Measurements from ENCODE around the gene TNKS2. TPM values are rescaled to one million over a fixed set of nuclear protein-coding genes. Genes with fewer than 3 reads are reported as not detected.
"Not testable (repeated sequence)": the region's sequence is repeated elsewhere in the genome, so short reads cannot be mapped to it uniquely, and the experiment has no call there.

The TNKS2 gene
- 8.8 and 13.5 TPM in 2 replicates for polyA plus RNA-seq (2014; cell fraction: cytosol; rRNA removed)
- 18.7 and 38.2 TPM in 2 replicates for polyA plus RNA-seq (2014; cell fraction: nucleus; rRNA removed)

GRCh38 chr10:91797874-91798648 is at the start of gene TNKS2:
TNKS2 (plus strand) TSS chr10:91798426; CDS start chr10:91798691, 265 bp downstream.
- DNase-seq (ENCODE audit: low spot score) = peak; percentile 95

GRCh38 chr10:91749592-91749991 is 48.6 kb upstream of the TNKS2 start:
- not testable (repeated sequence) for DNase-seq (ENCODE audit: low spot score)

DNA sequence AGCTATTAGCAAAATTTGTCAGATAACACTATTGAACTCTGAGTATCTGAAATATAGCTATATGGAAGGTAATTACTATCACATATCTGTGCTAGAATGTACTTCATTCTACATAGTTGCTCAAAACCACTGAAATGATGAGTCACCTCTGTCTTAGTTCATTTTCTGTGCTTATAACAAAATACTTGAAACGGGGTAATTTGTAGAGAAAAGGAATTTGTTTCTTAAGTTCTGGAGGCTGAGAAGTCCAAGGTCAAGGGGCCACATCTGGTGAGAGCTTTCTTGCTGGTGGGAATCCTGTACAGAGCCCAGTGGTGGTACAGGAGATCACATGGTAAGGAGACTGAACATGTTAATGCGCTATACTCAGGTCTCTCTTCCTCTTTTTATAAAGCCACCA is 41.9 kb upstream of the TNKS2 start:
- no peak for DNase-seq (ENCODE audit: low spot score)

DNA sequence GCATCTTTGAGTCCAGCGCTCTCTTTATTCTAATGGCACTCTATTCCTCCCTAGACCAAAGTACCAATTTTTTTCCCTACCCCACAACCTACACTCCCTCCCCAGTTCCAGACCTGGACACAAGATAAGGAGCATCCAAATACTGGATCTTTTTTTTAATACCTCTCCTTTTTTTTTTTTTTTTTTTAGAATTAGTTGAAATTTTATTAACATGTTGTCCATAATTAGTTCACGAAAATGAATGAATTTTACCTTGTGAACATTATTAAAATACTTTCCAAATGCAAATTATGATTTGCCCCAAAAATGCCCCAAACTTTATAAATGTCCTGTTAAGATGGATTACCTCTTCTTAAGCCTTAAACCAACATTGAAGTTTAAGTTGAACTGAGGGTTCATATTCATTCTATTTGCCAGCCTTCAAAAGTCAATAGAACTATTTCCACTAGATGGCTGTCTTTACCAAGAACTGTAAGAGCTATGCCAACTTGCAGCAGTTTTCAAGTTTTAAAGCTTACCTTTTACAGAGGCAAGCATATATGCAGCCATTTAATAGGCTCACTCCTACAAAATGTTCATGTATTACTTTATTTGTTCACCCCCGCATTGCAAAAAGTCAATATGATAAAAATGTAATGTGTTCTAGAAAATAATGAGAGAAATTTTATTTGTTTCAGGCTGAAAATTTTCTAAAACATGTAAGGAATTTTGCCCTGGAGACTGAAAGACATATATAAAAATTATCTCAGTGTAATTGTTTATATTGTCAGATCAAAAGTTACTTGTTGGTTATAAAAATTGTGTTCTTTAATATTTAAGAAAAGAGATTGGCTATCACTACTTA is 39.7 kb upstream of the TNKS2 start:
- DNase-seq (ENCODE audit: low spot score) = peak; percentile 47

GRCh38 chr10:91759581-91759986 is 38.6 kb upstream of the TNKS2 start:
- no peak for DNase-seq (ENCODE audit: low spot score)

DNA sequence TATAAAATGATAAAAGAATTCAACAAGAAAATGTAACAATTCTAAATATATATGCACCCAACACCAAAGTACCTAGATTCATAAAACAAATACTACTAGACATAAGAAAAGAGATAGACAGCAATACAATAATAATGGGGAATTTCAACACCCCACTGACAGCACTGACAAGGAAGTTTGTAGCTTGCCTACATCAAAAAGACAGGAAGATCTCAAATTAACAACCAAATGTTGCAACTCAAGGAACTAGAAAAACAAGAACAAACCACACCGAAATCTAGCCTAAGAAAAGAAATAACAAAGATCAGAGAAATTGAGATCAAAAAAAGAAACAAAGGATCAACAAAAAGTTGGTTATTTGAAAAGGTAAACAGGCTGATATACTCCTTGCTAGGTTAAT is 36.5 kb upstream of the TNKS2 start:
- no peak for DNase-seq (ENCODE audit: low spot score)

DNA sequence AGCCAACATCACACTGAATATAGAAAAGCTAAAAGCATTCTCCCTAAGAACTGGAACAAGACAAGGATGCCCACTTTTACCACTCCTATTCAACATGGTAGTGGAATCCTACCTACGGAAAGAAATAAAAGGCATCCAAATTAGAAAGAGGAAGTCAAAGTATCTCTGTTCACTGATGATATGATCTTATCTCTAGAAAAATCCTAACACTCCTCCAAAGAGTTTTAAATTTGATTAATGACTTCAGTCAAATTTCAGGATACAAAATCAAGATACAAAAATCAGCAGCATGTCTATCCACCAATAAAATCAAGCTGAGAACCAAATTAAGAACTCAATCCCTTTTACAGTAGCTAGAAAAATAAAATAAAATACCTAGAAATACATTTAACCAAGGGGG is 35.3 kb upstream of the TNKS2 start:
- no peak for DNase-seq (ENCODE audit: low spot score)

GRCh38 chr10:91766676-91767075 is 31.6 kb upstream of the TNKS2 start:
- DNase-seq (ENCODE audit: low spot score) = no peak

GRCh38 chr10:91768123-91768522 is 30.1 kb upstream of the TNKS2 start:
- no peak for DNase-seq (ENCODE audit: low spot score)

GRCh38 chr10:91771907-91772306 is 26.3 kb upstream of the TNKS2 start:
- no peak for DNase-seq (ENCODE audit: low spot score)

DNA sequence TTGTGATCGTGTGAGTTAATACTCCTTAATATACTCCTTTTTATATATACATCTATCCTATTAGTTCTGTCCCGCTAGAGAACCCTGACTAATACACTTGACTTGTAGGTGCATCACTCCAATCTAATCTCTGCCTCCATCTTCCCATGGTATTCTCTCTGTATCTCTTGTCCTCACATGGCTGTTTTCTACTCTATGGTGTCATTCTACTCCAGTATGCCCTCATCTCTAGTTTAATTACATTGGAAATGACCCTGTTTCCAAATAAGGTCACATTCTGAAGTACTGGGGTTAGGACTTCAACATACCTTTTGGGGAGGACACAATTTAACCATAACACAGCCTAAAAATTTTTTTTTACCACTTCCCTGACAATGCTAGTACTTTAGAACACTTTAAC is 25.8 kb upstream of the TNKS2 start:
- no peak for DNase-seq (ENCODE audit: low spot score)

- DNase-seq (ENCODE audit: low spot score) = no peak
These were observed 25.4 kb upstream of the TNKS2 start for GRCh38 chr10:91772869-91773268.

DNA sequence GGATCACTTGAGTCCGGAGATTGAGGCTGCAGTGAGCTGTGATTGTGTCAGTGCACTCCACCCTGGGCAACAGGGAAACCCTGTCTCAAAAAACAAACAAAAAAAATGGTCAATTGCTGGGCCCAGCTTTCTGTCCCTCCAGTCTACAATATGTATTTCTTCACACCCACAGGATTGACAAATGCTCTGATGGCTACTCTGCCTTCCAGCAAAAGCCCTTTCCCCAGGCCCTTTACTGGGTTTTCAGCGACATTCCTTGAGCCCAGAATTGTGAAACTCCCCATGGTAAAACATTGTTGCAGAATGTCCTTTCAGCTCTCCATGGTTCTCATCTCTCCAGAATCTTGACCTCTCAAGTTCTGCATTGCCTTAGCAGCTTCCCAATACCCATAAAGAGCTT is 23.7 kb upstream of the TNKS2 start:
- no peak for DNase-seq (ENCODE audit: low spot score)

DNA sequence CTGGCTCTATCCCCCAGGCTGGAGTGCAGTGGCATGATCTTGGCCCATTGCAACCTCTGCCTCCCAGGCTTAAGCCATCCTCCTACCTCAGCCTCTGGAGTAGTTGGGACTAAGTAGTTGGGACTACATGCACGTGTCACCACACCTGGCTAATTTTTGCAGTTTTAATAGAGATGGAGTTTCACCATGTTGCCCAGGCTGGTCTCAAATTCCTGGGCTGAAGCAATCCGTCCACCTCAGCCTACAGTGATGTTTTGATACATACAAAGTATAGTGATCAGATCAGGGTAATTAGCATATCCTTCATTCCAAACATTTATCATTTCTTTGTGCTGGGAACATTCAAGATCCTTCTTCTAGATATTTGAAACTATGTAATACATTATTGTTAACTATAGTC is 22.5 kb upstream of the TNKS2 start:
- no peak for DNase-seq (ENCODE audit: low spot score)

DNA sequence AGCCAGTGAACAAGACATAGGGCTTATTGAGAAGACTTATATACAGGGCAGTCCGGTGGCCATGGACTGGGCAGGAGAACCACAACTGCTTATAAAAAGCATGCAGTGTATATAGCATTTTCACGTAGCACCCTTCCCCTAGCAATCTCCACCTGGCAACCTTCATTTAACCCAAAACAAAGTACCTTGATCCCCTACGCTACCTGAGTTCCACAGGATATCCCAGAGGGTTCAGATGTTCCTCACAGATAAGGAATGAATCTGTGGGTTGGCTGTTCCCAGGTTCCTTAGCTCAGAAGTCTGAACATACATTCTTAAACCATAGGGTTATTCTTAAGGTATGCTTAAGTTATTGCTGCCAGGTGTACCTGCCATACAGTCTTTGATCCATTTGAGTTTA is 22.0 kb upstream of the TNKS2 start:
- no peak for DNase-seq (ENCODE audit: low spot score)

DNA sequence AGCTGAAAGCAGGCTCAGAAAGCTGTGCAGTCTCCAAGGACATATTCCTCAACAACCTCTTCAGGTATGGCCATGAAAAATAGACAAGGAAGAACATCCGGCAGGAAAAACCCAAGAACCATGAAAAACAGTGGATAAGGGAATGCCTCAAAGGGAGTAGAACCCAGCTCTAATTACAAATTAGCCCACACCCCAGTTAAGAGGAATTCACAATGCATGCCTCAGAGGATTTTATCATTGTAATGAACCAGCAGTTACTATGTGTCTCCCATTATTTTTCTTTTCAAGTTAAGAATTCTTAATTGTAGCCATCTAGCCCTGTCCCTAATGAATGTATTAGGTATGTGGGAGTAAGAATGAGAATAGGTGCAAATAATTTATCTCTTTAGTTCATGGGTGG is 19.7 kb upstream of the TNKS2 start:
- no peak for DNase-seq (ENCODE audit: low spot score)

GRCh38 chr10:91779011-91779605 is 19.1 kb upstream of the TNKS2 start:
- DNase-seq (ENCODE audit: low spot score) = no peak

DNA sequence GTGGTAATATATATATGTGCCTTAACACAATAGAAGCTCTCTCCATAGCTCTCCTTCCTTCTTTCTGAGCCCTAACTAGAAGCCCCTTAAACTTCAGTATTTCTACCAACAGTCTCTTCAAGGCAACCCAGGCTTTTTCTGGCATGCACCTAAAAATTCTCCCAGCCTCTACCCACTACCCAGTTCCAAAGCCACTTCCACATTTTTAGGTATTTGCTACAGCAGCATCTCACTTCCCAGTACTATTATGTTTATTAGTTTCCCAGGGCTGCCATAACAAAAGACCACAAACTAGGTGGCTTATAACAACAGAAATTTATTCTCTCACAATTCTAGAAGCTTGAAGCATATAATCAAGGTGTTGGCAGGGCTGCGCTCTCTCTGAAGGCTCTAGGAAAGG is 15.7 kb upstream of the TNKS2 start:
- no peak for DNase-seq (ENCODE audit: low spot score)

DNA sequence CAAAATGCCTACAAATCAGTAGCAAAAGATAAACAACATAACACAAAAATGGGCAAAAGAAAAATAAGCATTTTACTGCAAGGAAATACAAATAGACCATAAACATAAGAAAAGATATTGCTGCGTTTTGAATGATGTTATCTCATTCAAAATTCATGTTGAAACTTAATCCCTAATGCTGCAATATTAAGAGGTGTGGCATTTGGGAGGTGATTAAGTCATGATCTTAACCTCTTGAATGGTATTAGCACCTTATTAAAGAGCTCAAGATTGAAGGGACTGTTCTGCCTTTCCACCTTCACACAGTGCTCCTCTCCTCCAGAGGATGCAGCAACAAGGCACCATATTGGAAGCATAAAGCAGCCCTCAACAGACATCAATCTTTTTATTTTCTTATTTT is 12.4 kb upstream of the TNKS2 start:
- DNase-seq (ENCODE audit: low spot score) = no peak

DNA sequence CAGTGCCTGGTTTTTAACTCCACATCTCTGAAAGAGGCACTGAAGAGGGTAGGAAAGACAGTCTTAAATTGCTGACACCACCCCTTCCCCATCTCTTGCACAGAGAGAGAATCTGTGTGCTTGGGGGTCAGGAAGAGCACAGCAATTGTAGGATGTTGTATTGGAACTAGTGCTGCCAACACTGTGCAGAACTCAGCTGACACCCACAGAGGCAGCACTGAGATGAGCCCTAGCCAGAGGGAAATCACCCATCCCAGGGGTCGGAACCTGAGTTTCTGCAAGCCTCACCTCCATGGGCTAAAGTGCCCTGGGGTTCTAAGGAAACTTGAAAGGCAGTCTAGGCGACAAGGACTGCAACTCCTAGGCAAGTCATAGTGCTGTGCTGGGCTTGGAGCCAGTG is 11.0 kb upstream of the TNKS2 start:
- no peak for DNase-seq (ENCODE audit: low spot score)

DNA sequence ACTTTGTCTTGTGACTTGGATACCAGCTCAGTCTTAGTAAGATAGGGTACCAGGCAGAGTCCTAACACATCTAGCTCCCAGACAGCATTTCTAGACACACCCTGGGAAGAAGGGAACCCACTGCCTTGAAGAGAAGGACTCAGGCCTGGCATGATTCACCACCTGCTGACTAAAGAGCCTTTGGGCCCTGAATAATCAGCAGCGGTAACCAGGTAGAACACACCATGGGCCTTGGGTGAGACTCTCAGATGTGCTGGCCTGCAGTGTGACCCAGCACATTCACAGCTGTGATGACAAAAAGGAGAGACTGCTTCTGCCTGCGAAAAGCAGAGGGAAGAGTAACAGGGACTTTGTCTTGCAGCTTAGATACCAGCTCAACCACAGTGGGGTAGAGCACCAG is 10.4 kb upstream of the TNKS2 start:
- no peak for DNase-seq (ENCODE audit: low spot score)

- no peak for DNase-seq (ENCODE audit: low spot score)
These were observed 9.7 kb upstream of the TNKS2 start for GRCh38 chr10:91788527-91788926.
